Adrenal gland (tissue), 12 donors: ENCODE measurements around the gene SDC4. TPM values are rescaled to one million over a fixed set of nuclear protein-coding genes. Genes with fewer than 3 reads are reported as not detected.

Experiments used
- DNase-seq, 7 donors: peaks; one replicate each; pipeline ENCODE4 v3.0.0-alpha.2; 2019 to 2020
- H3K27ac ChIP-seq, 5 donors: fragments of 200-600 bp; sonication (generic) in 4 of 5; 1 replicate in 3 of 5; 2 replicates in 2 of 5; pipeline versions ENCODE4 v1.5.1 to v1.8.0; 2016 to 2020; ENCODE audit warnings: mild to moderate bottlenecking in 1 of 5
- H3K27me3 ChIP-seq: fragments of 200-600 bp; 2 replicates; pipeline ENCODE4 v1.8.0; 2021
- H3K36me3 ChIP-seq, 2 donors: fragments of 200-600 bp; replicated peaks in 1 of 2; 1 replicate in 1 of 2; 2 replicates in 1 of 2; pipeline versions ENCODE4 v1.5.1 to v1.8.0; 2018 to 2022
- H3K4me1 ChIP-seq, 2 donors: fragments of 200-600 bp; replicated peaks in 1 of 2; 1 replicate in 1 of 2; 2 replicates in 1 of 2; pipeline versions ENCODE4 v1.5.1 to v1.8.0; 2018 to 2021
- H3K4me3 ChIP-seq, 4 donors: fragments of 200-600 bp; sonication (generic) in 3 of 4; one replicate each; pipeline ENCODE4 v1.5.1; 2016 to 2018
- H3K9me3 ChIP-seq, 3 donors: fragments of 200-600 bp; sonication (generic) in 1 of 3; replicated peaks in 1 of 3; 1 replicate in 2 of 3; 2 replicates in 1 of 3; pipeline versions ENCODE4 v1.5.1 to v1.8.0; 2016 to 2021
- POLR2A ChIP-seq, 2 donors: fragments of 450-650 bp; IDR thresholded peaks; one replicate each; pipeline ENCODE4 v1.6.1; 2017; ENCODE audit warnings: antibody characterized with exemption in 2 of 2, mild to moderate bottlenecking in 2 of 2, moderate library complexity in 1 of 2
- WGBS, 4 donors: extraction: QIAGEN DNeasy Blood & Tissue Kit in 2 of 4; methylation state at CpG; one replicate each; pipeline versions ENCODE4 v1.1.5 to v1.1.7; 2013 to 2017; 5-methylcytosine and 5-hydroxymethylcytosine counted together
- intact Hi-C, 2 donors: fragments of 100-400 bp; cut with DNase I; formaldehyde crosslinking; loops; one replicate each; pipeline versions ENCODE4 v1.14.1 to v1.15.0; 2022 to 2023
- polyA plus RNA-seq, 3 donors: library from polyadenylated mRNA; stranded (reverse); fragments of 200-250 nt in 2 of 3; fragments of 350-450 nt in 1 of 3; fragmentation: Illumina TruSeq in 1 of 3; extraction: RNeasy Lipid Tissue Mini Kit (QIAGEN cat#74804) in 1 of 3; gene quantifications; one replicate each; pipeline ENCODE4 v1.2.3, GENCODE V29; 2013 to 2014
- total RNA-seq, 9 donors: library from RNA; depleted of rRNA in 4 of 9; stranded (reverse); fragments of >200 nt in 4 of 9; fragments of 120-200 nt in 1 of 9; fragmentation: NEBNext Ultra II Directional in 1 of 9; extraction: Animal tissue kit (Norgen Biotek cat#: 25700) in 1 of 9; gene quantifications; one replicate each; pipeline versions ENCODE4 v1.1.0 to v1.2.4, GENCODE V29; 2013 to 2023
- TF ChIP-seq, protein P1 (sequence below), 6 experiments: fragments of 450-650 bp in 4 of 6; fragments of 200-600 bp in 2 of 6; sonication (generic) in 1 of 6; IDR thresholded peaks; 1 replicate in 5 of 6; 2 replicates in 1 of 6; pipeline versions ENCODE4 v1.5.1 to v1.8.0; 2016 to 2021; ENCODE audit warnings: antibody characterized with exemption in 6 of 6, mild to moderate bottlenecking in 2 of 6, moderate library complexity in 1 of 6
- donor health status: healthy with polysubstance abuse.
- donor health status: Bipolar disorder and iron deficiency.
- donor health status: DM: yes; HTN: yes; CAD: no.
- donor health status: DM: no; HTN: no; CAD: no.
- donor health status: DM: no; HTN: no; CAD: no.
- donor health status: DM: yes; HTN: yes; CAD: no.

SDC4 gene
- total and polyA plus RNA-seq, 12 donors, result 48.7 to 128 (median 72.4) TPM

GRCh38 chr20:45317826-45318225 lies 30.4 kb downstream of the SDC4 start:
- Histone ChIP-seq H3K4me1 (no peaks in the 10 kb centered on the region), H3K4me3 (no peak overlapping the region), H3K27me3 (peaks cover 15% of the 10 kb centered on the region), H3K9me3 (no peaks in the 10 kb centered on the region), H3K27ac (no peak overlapping the region), H3K36me3 (no peaks in the 10 kb centered on the region)
- TF ChIP-seq POLR2A (IDR thresholded peaks at IDR 0.05), result no peak
- TF ChIP-seq, protein P1, sequence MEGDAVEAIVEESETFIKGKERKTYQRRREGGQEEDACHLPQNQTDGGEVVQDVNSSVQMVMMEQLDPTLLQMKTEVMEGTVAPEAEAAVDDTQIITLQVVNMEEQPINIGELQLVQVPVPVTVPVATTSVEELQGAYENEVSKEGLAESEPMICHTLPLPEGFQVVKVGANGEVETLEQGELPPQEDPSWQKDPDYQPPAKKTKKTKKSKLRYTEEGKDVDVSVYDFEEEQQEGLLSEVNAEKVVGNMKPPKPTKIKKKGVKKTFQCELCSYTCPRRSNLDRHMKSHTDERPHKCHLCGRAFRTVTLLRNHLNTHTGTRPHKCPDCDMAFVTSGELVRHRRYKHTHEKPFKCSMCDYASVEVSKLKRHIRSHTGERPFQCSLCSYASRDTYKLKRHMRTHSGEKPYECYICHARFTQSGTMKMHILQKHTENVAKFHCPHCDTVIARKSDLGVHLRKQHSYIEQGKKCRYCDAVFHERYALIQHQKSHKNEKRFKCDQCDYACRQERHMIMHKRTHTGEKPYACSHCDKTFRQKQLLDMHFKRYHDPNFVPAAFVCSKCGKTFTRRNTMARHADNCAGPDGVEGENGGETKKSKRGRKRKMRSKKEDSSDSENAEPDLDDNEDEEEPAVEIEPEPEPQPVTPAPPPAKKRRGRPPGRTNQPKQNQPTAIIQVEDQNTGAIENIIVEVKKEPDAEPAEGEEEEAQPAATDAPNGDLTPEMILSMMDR (IDR thresholded peaks at IDR 0.05), result no peak
- DNase-seq, result no peak
- 56 to 71% (median 60%) methylated on average over 3 of the region's 3 CpGs for WGBS, 4 donors
- intact Hi-C loops, result loop anchor here (5.0 to 10.0 kb wide), 4 partner anchors 54 to 459 kb away; no protein-coding TSS in a partner anchor

DNA sequence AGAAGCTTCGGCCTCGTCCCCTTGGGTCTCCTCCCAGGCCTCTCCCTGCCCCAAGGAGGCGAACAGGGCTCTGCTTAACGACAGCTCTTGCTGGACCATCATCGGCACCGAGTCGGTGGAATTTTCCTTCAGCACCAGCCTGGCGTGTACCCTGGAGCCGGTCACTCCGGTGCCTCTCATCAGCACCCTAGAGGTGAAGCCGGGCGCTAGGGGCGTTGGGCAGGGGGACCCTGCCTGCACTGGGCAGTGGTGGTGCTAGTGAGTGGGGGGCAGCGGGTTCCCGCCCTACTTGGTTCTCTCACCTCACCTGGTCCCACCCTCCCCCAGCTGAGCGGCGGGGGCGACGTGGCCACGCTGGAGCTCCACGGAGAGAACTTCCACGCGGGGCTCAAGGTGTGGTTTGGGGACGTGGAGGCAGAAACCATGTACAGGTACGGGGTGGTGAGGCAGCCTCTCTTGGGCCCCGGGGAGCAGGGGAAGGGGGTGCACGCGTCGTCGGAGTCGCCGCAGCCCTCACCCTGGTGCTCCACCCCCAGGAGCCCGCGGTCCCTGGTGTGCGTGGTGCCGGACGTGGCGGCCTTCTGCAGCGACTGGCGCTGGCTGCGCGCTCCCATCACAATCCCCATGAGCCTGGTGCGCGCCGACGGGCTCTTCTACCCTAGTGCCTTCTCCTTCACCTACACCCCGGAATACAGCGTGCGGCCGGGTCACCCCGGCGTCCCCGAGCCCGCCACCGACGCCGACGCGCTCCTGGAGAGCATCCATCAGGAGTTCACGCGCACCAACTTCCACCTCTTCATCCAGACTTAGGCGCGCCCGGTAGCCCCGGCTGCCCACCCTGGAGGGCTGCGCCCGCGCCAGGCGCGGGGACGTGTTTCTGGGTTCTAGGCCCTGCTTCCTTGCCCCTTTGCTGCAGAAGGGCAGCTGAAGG lies 31.8 kb downstream of the SDC4 start:
- intact Hi-C loops, result loop anchor here (5.0 to 10.0 kb wide), 4 partner anchors 56 to 461 kb away; no protein-coding TSS in a partner anchor
- WGBS, 4 donors, result 22 to 33% (median 28%) methylated on average over 29 to 71 of the region's 71 CpGs
- Histone ChIP-seq H3K27ac (no peak overlapping the region), H3K4me3 (no peak overlapping the region), H3K27me3 (peaks cover 28% of the 10 kb centered on the region), H3K36me3 (no peaks in the 10 kb centered on the region), H3K9me3 (no peaks in the 10 kb centered on the region), H3K4me1 (no peaks in the 10 kb centered on the region)
- TF ChIP-seq POLR2A (IDR thresholded peaks at IDR 0.05), result no peak
- TF ChIP-seq, protein P1 (IDR thresholded peaks at IDR 0.05), result no peak
- DNase-seq, result no peak

DNA sequence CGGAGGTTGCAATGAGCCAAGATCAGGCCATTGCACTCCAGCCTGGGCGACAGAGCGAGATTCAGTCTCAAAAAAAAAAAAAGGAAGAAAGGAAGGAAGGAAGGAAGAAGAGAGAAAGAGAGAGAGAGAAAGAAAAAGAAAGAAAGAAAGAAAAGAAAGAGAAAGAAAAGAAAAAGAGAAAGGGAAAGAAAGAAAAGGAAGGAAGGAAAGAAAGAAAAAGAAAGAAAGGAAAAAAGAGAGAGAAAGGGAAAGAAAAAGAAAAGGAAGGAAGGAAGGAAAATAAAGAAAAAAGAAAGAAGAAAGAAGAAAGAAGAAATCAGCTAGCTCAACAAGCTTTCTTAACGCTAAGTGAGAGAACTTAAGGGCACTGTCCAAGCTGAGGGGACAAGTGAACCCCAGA lies 32.6 kb downstream of the SDC4 start:
- H3K27me3 ChIP-seq, result peaks cover 29% of the 10 kb centered on the region
- no peaks in the 10 kb centered on the region for H3K4me1 ChIP-seq
- WGBS, 4 donors, result 88 to 94% (median 91%) methylated on average over 4 of the region's 4 CpGs
- no peaks in the 10 kb centered on the region for H3K36me3 ChIP-seq
- H3K9me3 ChIP-seq, result no peaks in the 10 kb centered on the region
- intact Hi-C loops, result loop anchor here (5.0 to 10.0 kb wide), 4 partner anchors 57 to 462 kb away; no protein-coding TSS in a partner anchor
- H3K4me3 ChIP-seq, result no peak overlapping the region
- DNase-seq, result no peak
- H3K27ac ChIP-seq, result no peak overlapping the region
- TF ChIP-seq, protein P1 (IDR thresholded peaks at IDR 0.05), result no peak
- no peak for TF ChIP-seq POLR2A (IDR thresholded peaks at IDR 0.05)

DNA sequence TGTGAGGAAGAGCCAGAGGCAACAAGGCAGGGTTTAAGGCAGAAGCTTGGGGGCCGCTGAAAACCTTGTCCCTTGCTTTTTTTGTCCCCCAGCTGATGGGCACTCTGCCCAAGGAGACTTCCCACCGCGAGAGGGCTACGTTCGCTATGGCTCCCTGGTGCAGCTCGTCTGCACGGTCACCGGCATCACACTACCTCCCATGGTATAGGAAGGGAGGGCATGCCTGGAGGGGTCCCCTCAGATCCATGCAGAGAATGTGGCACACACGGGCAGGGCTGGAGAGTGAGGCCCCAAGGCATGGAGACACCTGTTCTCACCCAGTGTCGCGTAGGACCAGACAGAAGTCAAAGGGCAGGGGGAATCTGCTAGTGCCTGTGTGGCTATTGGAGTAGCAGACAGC lies 34.3 kb downstream of the SDC4 start:
- no peak for TF ChIP-seq POLR2A (IDR thresholded peaks at IDR 0.05)
- TF ChIP-seq, protein P1 (IDR thresholded peaks at IDR 0.05), result no peak
- WGBS, 4 donors, result 75 to 80% (median 76%) methylated on average over 4 to 11 of the region's 11 CpGs
- no peaks in the 10 kb centered on the region for H3K9me3 ChIP-seq

More for the DNA sequence above, 34.3 kb downstream of the SDC4 start:
- H3K27me3 ChIP-seq, result peaks cover 29% of the 10 kb centered on the region
- H3K27ac ChIP-seq, result no peak overlapping the region
- H3K4me1 ChIP-seq, result no peaks in the 10 kb centered on the region
- intact Hi-C loops, result loop anchor here in 1 of 2 donors (10.0 kb wide), 1 partner anchor 461 kb away; no protein-coding TSS in a partner anchor
- H3K4me3 ChIP-seq, result no peak overlapping the region
- DNase-seq, result no peak
- H3K36me3 ChIP-seq, result no peaks in the 10 kb centered on the region
